ENCODE results near the gene YPEL5.

Gene YPEL5

GRCh38 chr2:30165617-30166016 lies 18.8 kb downstream of the YPEL5 start:
- no peaks in the 10 kb centered on the region for H3K9me3 ChIP-seq (ENCODE audit: control insufficient read depth, insufficient read depth, low read depth, low read length)
- H3K9ac ChIP-seq (ENCODE audit: low read length), result no peak overlapping the region
- no peaks in the 10 kb centered on the region for H3K4me1 ChIP-seq (ENCODE audit: control insufficient read depth, insufficient read depth, low read length)
- no peak overlapping the region for H3K4me3 ChIP-seq (ENCODE audit: low read depth, low read length)
- no peaks in the 10 kb centered on the region for H3K36me3 ChIP-seq (ENCODE audit: control insufficient read depth, insufficient read depth, low read length)
- no peak overlapping the region for H3K27ac ChIP-seq (ENCODE audit: low read depth, low read length)
- H3K27me3 ChIP-seq (ENCODE audit: control insufficient read depth, insufficient read depth, low read length), result no peaks in the 10 kb centered on the region; the same call in 1 of the 2 replicates

- no peaks in the 10 kb centered on the region for H3K4me1 ChIP-seq (ENCODE audit: control insufficient read depth, insufficient read depth, low read length)
- no peaks in the 10 kb centered on the region for H3K36me3 ChIP-seq (ENCODE audit: control insufficient read depth, insufficient read depth, low read length)
- no peak overlapping the region for H3K9ac ChIP-seq (ENCODE audit: low read length)
- no peaks in the 10 kb centered on the region for H3K9me3 ChIP-seq (ENCODE audit: control insufficient read depth, insufficient read depth, low read depth, low read length)
- H3K4me3 ChIP-seq (ENCODE audit: low read depth, low read length), result no peak overlapping the region
- H3K27ac ChIP-seq (ENCODE audit: low read depth, low read length), result no peak overlapping the region
- H3K27me3 ChIP-seq (ENCODE audit: control insufficient read depth, insufficient read depth, low read length), result no peaks in the 10 kb centered on the region; the same call in 1 of the 2 replicates
Observed at GRCh38 chr2:30172627-30173026, 25.8 kb downstream of the YPEL5 start.

- no peak overlapping the region for H3K4me3 ChIP-seq (ENCODE audit: low read depth, low read length)
- no peaks in the 10 kb centered on the region for H3K36me3 ChIP-seq (ENCODE audit: control insufficient read depth, insufficient read depth, low read length)
- no peaks in the 10 kb centered on the region for H3K4me1 ChIP-seq (ENCODE audit: control insufficient read depth, insufficient read depth, low read length)
- no peaks in the 10 kb centered on the region for H3K9me3 ChIP-seq (ENCODE audit: control insufficient read depth, insufficient read depth, low read depth, low read length)
- H3K9ac ChIP-seq (ENCODE audit: low read length), result no peak overlapping the region
- no peaks in the 10 kb centered on the region for H3K27me3 ChIP-seq (ENCODE audit: control insufficient read depth, insufficient read depth, low read length)
- H3K27ac ChIP-seq (ENCODE audit: low read depth, low read length), result no peak overlapping the region
Observed at GRCh38 chr2:30177440-30177839, 30.6 kb downstream of the YPEL5 start.

- Histone ChIP-seq H3K9ac (ENCODE audit: low read length) (no peak overlapping the region), H3K4me3 (ENCODE audit: low read depth, low read length) (no peak overlapping the region), H3K27ac (ENCODE audit: low read depth, low read length) (no peak overlapping the region), H3K9me3 (ENCODE audit: control insufficient read depth, insufficient read depth, low read depth, low read length) (no peaks in the 10 kb centered on the region), H3K4me1 (ENCODE audit: control insufficient read depth, insufficient read depth, low read length) (no peaks in the 10 kb centered on the region), H3K36me3 (ENCODE audit: control insufficient read depth, insufficient read depth, low read length) (no peaks in the 10 kb centered on the region), H3K27me3 (ENCODE audit: control insufficient read depth, insufficient read depth, low read length) (no peaks in the 10 kb centered on the region)
Observed at GRCh38 chr2:30177956-30178355, 31.1 kb downstream of the YPEL5 start.

- H3K36me3 ChIP-seq (ENCODE audit: control insufficient read depth, insufficient read depth, low read length), result no peaks in the 10 kb centered on the region
- no peaks in the 10 kb centered on the region for H3K9me3 ChIP-seq (ENCODE audit: control insufficient read depth, insufficient read depth, low read depth, low read length)
- H3K4me3 ChIP-seq (ENCODE audit: low read depth, low read length), result no peak overlapping the region
- no peaks in the 10 kb centered on the region for H3K27me3 ChIP-seq (ENCODE audit: control insufficient read depth, insufficient read depth, low read length)
- H3K4me1 ChIP-seq (ENCODE audit: control insufficient read depth, insufficient read depth, low read length), result no peaks in the 10 kb centered on the region
- H3K27ac ChIP-seq (ENCODE audit: low read depth, low read length), result no peak overlapping the region
- H3K9ac ChIP-seq (ENCODE audit: low read length), result no peak overlapping the region
Observed at GRCh38 chr2:30178618-30179434, 32.0 kb downstream of the YPEL5 start.

- Histone ChIP-seq H3K4me1 (ENCODE audit: control insufficient read depth, insufficient read depth, low read length) (no peaks in the 10 kb centered on the region), H3K9me3 (ENCODE audit: control insufficient read depth, insufficient read depth, low read depth, low read length) (no peaks in the 10 kb centered on the region), H3K4me3 (ENCODE audit: low read depth, low read length) (no peak overlapping the region), H3K36me3 (ENCODE audit: control insufficient read depth, insufficient read depth, low read length) (no peaks in the 10 kb centered on the region), H3K27ac (ENCODE audit: low read depth, low read length) (no peak overlapping the region), H3K9ac (ENCODE audit: low read length) (no peak overlapping the region), H3K27me3 (ENCODE audit: control insufficient read depth, insufficient read depth, low read length) (no peaks in the 10 kb centered on the region)
Observed at GRCh38 chr2:30179536-30179935, 32.7 kb downstream of the YPEL5 start.

- H3K4me3 ChIP-seq (ENCODE audit: low read depth, low read length), result no peak overlapping the region
- H3K9ac ChIP-seq (ENCODE audit: low read length), result no peak overlapping the region
- no peak overlapping the region for H3K27ac ChIP-seq (ENCODE audit: low read depth, low read length)
- H3K27me3 ChIP-seq (ENCODE audit: control insufficient read depth, insufficient read depth, low read length), result no peaks in the 10 kb centered on the region
- H3K4me1 ChIP-seq (ENCODE audit: control insufficient read depth, insufficient read depth, low read length), result no peaks in the 10 kb centered on the region
- no peaks in the 10 kb centered on the region for H3K9me3 ChIP-seq (ENCODE audit: control insufficient read depth, insufficient read depth, low read depth, low read length)
- no peaks in the 10 kb centered on the region for H3K36me3 ChIP-seq (ENCODE audit: control insufficient read depth, insufficient read depth, low read length)
Observed at GRCh38 chr2:30180226-30180625, 33.4 kb downstream of the YPEL5 start.

GRCh38 chr2:30181176-30181575 lies 34.4 kb downstream of the YPEL5 start:
- H3K36me3 ChIP-seq (ENCODE audit: control insufficient read depth, insufficient read depth, low read length), result no peaks in the 10 kb centered on the region
- no peak overlapping the region for H3K4me3 ChIP-seq (ENCODE audit: low read depth, low read length)
- no peaks in the 10 kb centered on the region for H3K9me3 ChIP-seq (ENCODE audit: control insufficient read depth, insufficient read depth, low read depth, low read length)
- no peak overlapping the region for H3K27ac ChIP-seq (ENCODE audit: low read depth, low read length)
- H3K9ac ChIP-seq (ENCODE audit: low read length), result no peak overlapping the region
- no peaks in the 10 kb centered on the region for H3K27me3 ChIP-seq (ENCODE audit: control insufficient read depth, insufficient read depth, low read length)
- H3K4me1 ChIP-seq (ENCODE audit: control insufficient read depth, insufficient read depth, low read length), result no peaks in the 10 kb centered on the region

GRCh38 chr2:30184035-30184434 lies 37.2 kb downstream of the YPEL5 start:
- no peaks in the 10 kb centered on the region for H3K4me1 ChIP-seq (ENCODE audit: control insufficient read depth, insufficient read depth, low read length)
- no peak overlapping the region for H3K27ac ChIP-seq (ENCODE audit: low read depth, low read length)
- H3K9ac ChIP-seq (ENCODE audit: low read length), result no peak overlapping the region
- H3K36me3 ChIP-seq (ENCODE audit: control insufficient read depth, insufficient read depth, low read length), result no peaks in the 10 kb centered on the region
- no peak overlapping the region for H3K4me3 ChIP-seq (ENCODE audit: low read depth, low read length)
- H3K27me3 ChIP-seq (ENCODE audit: control insufficient read depth, insufficient read depth, low read length), result no peaks in the 10 kb centered on the region
- no peaks in the 10 kb centered on the region for H3K9me3 ChIP-seq (ENCODE audit: control insufficient read depth, insufficient read depth, low read depth, low read length)

- Histone ChIP-seq H3K27me3 (ENCODE audit: control insufficient read depth, insufficient read depth, low read length) (no peaks in the 10 kb centered on the region), H3K4me1 (ENCODE audit: control insufficient read depth, insufficient read depth, low read length) (no peaks in the 10 kb centered on the region), H3K9me3 (ENCODE audit: control insufficient read depth, insufficient read depth, low read depth, low read length) (no peaks in the 10 kb centered on the region; the same call in 1 of the 2 replicates), H3K27ac (ENCODE audit: low read depth, low read length) (no peak overlapping the region), H3K36me3 (ENCODE audit: control insufficient read depth, insufficient read depth, low read length) (no peaks in the 10 kb centered on the region), H3K4me3 (ENCODE audit: low read depth, low read length) (no peak overlapping the region), H3K9ac (ENCODE audit: low read length) (no peak overlapping the region)
Observed at GRCh38 chr2:30185178-30185577, 38.4 kb downstream of the YPEL5 start.

- Histone ChIP-seq H3K9ac (ENCODE audit: low read length) (no peak overlapping the region), H3K36me3 (ENCODE audit: control insufficient read depth, insufficient read depth, low read length) (no peaks in the 10 kb centered on the region), H3K27ac (ENCODE audit: low read depth, low read length) (no peak overlapping the region), H3K27me3 (ENCODE audit: control insufficient read depth, insufficient read depth, low read length) (no peaks in the 10 kb centered on the region), H3K4me1 (ENCODE audit: control insufficient read depth, insufficient read depth, low read length) (peaks cover 10% of the 10 kb centered on the region), H3K4me3 (ENCODE audit: low read depth, low read length) (no peak overlapping the region), H3K9me3 (ENCODE audit: control insufficient read depth, insufficient read depth, low read depth, low read length) (no peaks in the 10 kb centered on the region; the same call in 1 of the 2 replicates)
Observed at GRCh38 chr2:30188292-30188691, 41.5 kb downstream of the YPEL5 start.

All from HUES6 (cell line).